Esophagus squamous epithelium (tissue), 5 donors: Measurements from ENCODE around the gene SLC34A1. TPM values are rescaled to one million over a fixed set of nuclear protein-coding genes. Genes with fewer than 3 reads are reported as not detected.

Experiments used
- DNase-seq: peaks from one replicate; lab custom pipeline; 2025; lab: John Stamatoyannopoulos, UW
- H3K27ac ChIP-seq, 4 donors: fragments of 200-600 bp; sonication (generic); one replicate each; pipeline ENCODE4 v1.5.1; 2016 to 2019; ENCODE audit warnings: mild to moderate bottlenecking in 1 of 4
- H3K27me3 ChIP-seq, 4 donors: fragments of 200-600 bp; sonication (generic); 1 replicate in 3 of 4; 2 replicates in 1 of 4; pipeline versions ENCODE4 v1.5.1 to v1.6.0; 2017 to 2021; ENCODE audit warnings: antibody characterized with exemption in 1 of 4
- H3K36me3 ChIP-seq, 3 donors: fragments of 200-600 bp; sonication (generic); one replicate each; pipeline ENCODE4 v1.5.1; 2016 to 2019
- H3K4me1 ChIP-seq, 3 donors: fragments of 200-600 bp; sonication (generic); one replicate each; pipeline ENCODE4 v1.5.1; 2017 to 2019
- H3K4me3 ChIP-seq, 4 donors: fragments of 200-600 bp; sonication (generic); 1 replicate in 3 of 4; 2 replicates in 1 of 4; pipeline ENCODE4 v1.5.1; 2016 to 2019; ENCODE audit warnings: mild to moderate bottlenecking in 2 of 4, moderate library complexity in 1 of 4
- H3K9me3 ChIP-seq, 3 donors: fragments of 200-600 bp; sonication (generic); one replicate each; pipeline ENCODE4 v1.5.1; 2016 to 2019
- POLR2A ChIP-seq, 4 donors: fragments of 450-650 bp; IDR thresholded peaks; one replicate each; pipeline ENCODE4 v1.6.1; 2017; ENCODE audit warnings: antibody characterized with exemption in 4 of 4, mild to moderate bottlenecking in 4 of 4, moderate library complexity in 3 of 4
- WGBS, 2 donors: methylation state at CpG; one replicate each; pipeline ENCODE4 v1.1.5; 2018; 5-methylcytosine and 5-hydroxymethylcytosine counted together
- intact Hi-C: fragments of 100-400 bp; cut with DNase I; formaldehyde crosslinking; loops from one replicate; pipeline ENCODE4 v1.15.0; 2022
- total RNA-seq, 4 donors: library from RNA; depleted of rRNA; stranded (reverse); fragments of >200 nt; gene quantifications; one replicate each; pipeline ENCODE4 v1.1.0, GENCODE V29; 2016
- TF ChIP-seq, protein P1 (sequence below), 6 experiments: fragments of 450-650 bp in 4 of 6; fragments of 200-600 bp in 2 of 6; sonication (generic) in 2 of 6; IDR thresholded peaks; one replicate each; pipeline ENCODE4 v1.5.1; 2016 to 2019; ENCODE audit warnings: antibody characterized with exemption in 6 of 6, mild to moderate bottlenecking in 4 of 6, moderate library complexity in 4 of 6
- donor health status: DM: yes; HTN: yes; CAD: no.

The SLC34A1 gene
- total RNA-seq, 4 donors from 2014 or later, result 0.15 to 0.47 (median 0.25) TPM

DNA sequence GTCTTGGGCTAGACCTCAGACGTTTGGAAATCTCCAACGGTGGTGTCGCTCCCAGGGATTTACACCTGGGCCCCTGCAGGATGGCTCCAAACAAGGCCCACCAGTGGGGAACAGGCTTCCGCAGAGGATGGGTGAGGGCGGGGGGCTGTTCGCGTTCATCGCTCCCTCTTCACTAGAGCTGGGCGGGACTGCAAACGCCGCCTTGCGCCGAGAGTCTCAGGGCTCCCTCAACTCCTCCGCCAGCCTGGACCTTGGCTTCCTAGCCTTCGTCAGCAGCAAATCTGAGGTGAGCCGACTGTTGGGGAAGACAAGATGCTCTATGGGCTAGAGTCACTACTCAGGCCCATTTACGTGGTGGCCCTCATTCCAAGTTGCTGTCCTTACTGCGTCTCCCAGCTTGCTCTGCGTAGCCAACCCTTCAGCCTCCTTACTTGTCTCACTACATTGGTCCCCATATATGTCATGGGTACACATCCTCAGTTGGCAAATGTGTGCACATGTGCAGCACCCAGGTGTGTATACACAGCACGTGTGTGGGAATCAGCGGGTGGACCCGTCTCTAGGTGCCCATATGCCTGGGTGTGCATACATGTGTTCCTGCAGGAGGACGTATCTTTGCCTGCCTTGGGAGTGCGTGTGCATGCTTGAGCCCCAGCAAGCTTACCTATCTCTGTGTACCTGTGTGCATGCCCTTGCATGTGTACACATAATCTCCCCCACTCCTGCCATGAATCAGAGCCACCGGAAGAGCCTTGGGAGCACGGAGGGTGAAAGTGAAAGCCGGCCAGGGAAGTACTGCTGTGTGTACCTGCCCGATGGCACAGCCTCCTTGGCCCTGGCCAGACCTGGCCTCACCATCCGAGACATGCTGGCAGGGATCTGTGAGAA lies 16.0 kb upstream of the SLC34A1 start:
- no peaks in the 10 kb centered on the region for H3K9me3 ChIP-seq
- TF ChIP-seq POLR2A (IDR thresholded peaks at IDR 0.05), result no peak
- 75 to 87% methylated on average over 13 to 22 of the region's 29 CpGs for WGBS, 2 donors
- intact Hi-C loops, result no loop called here
- H3K27ac ChIP-seq, result peak overlapping the region; percentile 74 to 93 (median 89)
- peaks cover 0 to 4% (median 0%) of the 10 kb centered on the region in 3 donors for H3K36me3 ChIP-seq
- peak overlapping the region in 3 of 4 donors; percentile 43 to 60 (median 49) for H3K4me3 ChIP-seq
- H3K27me3 ChIP-seq, result no peaks in the 10 kb centered on the region
- DNase-seq, result no peak
- H3K4me1 ChIP-seq, result peaks cover 52 to 97% (median 67%) of the 10 kb centered on the region in 3 donors

DNA sequence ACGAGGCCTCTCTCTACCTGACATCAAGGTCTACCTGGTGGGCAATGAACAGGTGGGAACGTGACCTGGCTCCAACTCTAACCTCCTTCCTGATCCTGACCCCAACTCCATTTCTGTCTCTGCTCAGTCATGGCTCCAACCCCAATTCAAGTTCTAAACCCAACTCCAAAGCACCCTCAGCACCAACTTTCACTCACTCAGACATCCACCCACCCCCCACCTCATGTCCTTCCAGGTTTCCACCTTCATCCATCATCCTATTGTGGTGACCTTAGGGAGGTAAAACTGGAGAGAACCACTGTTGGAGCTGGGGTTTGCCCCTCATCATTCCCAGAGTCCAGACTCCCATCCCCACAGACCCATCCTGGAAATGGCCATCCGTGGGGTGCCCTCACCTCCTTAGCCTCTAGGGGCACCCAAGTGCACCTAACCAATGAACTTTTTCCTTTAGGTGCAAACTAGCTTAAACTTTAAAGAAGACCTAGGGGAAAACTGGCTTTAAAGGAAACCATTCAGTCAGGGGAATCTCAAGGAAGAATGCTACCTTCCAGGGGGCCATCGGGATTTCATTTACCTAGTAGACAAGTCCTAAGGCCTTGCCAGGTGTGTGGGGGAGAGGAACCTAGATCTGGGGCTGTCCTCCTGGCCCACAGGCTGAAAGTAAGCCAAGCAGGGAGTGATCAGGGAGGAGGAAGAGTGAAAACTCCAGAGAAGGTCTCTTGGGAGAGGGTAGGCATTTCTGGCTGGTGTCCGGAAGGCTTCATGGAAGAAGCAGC lies 15.2 kb upstream of the SLC34A1 start:
- H3K27ac ChIP-seq, result peak overlapping the region; percentile 86 to 93 (median 92)
- H3K36me3 ChIP-seq, result peaks cover 0 to 4% (median 0%) of the 10 kb centered on the region in 3 donors
- no peak for TF ChIP-seq POLR2A (IDR thresholded peaks at IDR 0.05)
- TF ChIP-seq, protein P1, sequence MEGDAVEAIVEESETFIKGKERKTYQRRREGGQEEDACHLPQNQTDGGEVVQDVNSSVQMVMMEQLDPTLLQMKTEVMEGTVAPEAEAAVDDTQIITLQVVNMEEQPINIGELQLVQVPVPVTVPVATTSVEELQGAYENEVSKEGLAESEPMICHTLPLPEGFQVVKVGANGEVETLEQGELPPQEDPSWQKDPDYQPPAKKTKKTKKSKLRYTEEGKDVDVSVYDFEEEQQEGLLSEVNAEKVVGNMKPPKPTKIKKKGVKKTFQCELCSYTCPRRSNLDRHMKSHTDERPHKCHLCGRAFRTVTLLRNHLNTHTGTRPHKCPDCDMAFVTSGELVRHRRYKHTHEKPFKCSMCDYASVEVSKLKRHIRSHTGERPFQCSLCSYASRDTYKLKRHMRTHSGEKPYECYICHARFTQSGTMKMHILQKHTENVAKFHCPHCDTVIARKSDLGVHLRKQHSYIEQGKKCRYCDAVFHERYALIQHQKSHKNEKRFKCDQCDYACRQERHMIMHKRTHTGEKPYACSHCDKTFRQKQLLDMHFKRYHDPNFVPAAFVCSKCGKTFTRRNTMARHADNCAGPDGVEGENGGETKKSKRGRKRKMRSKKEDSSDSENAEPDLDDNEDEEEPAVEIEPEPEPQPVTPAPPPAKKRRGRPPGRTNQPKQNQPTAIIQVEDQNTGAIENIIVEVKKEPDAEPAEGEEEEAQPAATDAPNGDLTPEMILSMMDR (IDR thresholded peaks at IDR 0.05), result peak in 5 of 6 experiments; percentile 9 to 75 (median 64)
- H3K27me3 ChIP-seq, result no peaks in the 10 kb centered on the region
- H3K4me3 ChIP-seq, result no peak overlapping the region
- peaks cover 51 to 97% (median 67%) of the 10 kb centered on the region in 3 donors for H3K4me1 ChIP-seq
- intact Hi-C loops, result no loop called here
- 43 to 62% methylated on average over 2 to 5 of the region's 5 CpGs for WGBS, 2 donors
- no peak for DNase-seq
- H3K9me3 ChIP-seq, result no peaks in the 10 kb centered on the region

DNA sequence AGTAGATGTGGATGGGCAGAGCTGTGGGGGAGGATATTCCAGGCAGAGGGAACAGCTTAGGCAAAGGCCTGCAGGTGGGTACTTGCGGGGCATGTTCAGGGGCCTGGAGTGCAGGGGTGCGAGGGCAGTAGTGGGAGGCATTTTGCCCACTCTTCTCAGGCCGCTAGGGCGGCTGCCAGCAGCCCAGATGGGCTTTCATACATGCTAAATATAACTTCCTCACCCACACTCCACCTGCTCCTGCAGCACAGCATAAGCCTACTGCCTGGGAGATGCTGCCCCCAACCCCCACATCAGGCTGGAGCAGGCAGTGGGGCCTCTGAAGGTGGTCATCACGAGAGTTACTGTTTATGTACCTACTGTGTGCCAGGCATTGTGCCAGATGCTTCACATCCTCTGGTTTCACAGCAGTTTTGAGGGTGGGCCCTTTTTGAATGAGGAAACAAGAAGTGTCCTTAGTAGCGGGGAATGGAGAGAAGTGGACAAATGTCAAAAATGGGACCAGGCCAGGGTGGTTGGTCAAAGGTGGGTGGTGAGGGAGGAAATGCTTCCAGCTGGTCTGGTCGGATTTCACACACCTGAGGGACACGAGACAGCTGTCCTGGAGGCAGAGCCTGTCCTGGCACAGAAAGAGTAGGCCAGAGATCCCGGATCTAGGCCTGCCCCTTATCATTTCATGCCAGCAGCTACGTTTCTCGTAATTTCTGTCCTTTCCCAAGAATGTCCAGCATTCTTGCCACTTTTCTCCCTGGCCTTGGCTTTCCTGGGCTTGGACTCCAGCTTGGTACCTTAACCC lies 14.4 kb upstream of the SLC34A1 start:
- DNase-seq, result no peak
- TF ChIP-seq, protein P1 (IDR thresholded peaks at IDR 0.05), result no peak
- TF ChIP-seq POLR2A (IDR thresholded peaks at IDR 0.05), result no peak
- Histone ChIP-seq H3K27ac (peak overlapping the region; percentile 86 to 93 (median 92)), H3K4me3 (no peak overlapping the region), H3K36me3 (peaks cover 0 to 4% (median 0%) of the 10 kb centered on the region in 3 donors), H3K9me3 (no peaks in the 10 kb centered on the region), H3K27me3 (no peaks in the 10 kb centered on the region), H3K4me1 (peaks cover 51 to 97% (median 67%) of the 10 kb centered on the region in 3 donors)
- 54 to 58% methylated on average over 10 of the region's 11 CpGs for WGBS, 2 donors
- intact Hi-C loops, result no loop called here

DNA sequence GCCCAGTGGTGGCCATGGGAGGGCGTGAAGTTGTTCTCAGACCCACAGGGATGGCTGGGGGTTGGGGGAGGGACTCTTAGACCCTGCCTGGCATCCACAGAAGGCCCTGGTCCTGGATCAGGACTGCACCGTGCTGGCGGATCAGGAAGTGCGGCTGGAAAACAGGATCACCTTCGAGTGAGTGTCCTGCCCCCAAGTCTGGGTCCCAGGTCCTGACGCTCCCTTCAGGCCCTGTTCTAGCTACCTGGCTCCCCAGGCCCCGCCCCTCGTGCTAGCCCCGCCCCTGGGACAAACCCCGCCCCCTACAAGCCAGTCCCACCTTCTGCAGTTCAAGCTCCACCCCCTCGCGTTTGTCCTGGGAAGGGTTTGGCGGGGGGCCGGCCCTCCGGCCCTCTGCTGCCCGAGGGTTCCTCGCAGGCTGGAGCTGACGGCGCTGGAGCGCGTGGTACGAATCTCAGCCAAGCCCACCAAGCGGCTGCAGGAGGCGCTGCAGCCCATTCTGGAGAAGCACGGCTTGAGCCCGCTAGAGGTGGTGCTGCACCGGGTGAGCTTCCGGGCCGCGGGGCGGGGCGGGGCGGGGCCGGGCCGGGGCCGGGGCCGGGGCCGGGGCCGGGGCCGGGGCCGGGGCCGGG lies 13.6 kb upstream of the SLC34A1 start:
- H3K27me3 ChIP-seq, result no peaks in the 10 kb centered on the region

More for the DNA sequence above, 13.6 kb upstream of the SLC34A1 start:
- intact Hi-C loops, result no loop called here
- WGBS, 2 donors, result no CpG with 5 or more reads among the region's 42 CpGs
- TF ChIP-seq, protein P1 (IDR thresholded peaks at IDR 0.05), result peak in 5 of 6 experiments; percentile 44 to 87 (median 70)
- TF ChIP-seq POLR2A (IDR thresholded peaks at IDR 0.05), result no peak
- no peak for DNase-seq
- peak overlapping the region; percentile 86 to 93 (median 92) for H3K27ac ChIP-seq
- peak overlapping the region; percentile 45 to 68 (median 53) for H3K4me3 ChIP-seq
- no peaks in the 10 kb centered on the region for H3K9me3 ChIP-seq
- H3K4me1 ChIP-seq, result peaks cover 51 to 100% (median 69%) of the 10 kb centered on the region in 3 donors
- peaks cover 0 to 4% (median 0%) of the 10 kb centered on the region in 3 donors for H3K36me3 ChIP-seq
